ENCODE measurements around the gene TOX2.

The TOX2 gene

GRCh38 chr20:44068316-44069201, 153.9 kb downstream of the TOX2 start:
- no peak for DNase-seq

GRCh38 chr20:44069203-44070011, 154.8 kb downstream of the TOX2 start:
- DNase-seq = no peak

GRCh38 chr20:44070139-44070900, 155.7 kb downstream of the TOX2 start:
- DNase-seq = no peak

- DNase-seq = no peak
Observed at GRCh38 chr20:44071057-44071456, 156.4 kb downstream of the TOX2 start.

GRCh38 chr20:44071526-44072111, 157.0 kb downstream of the TOX2 start:
- DNase-seq = no peak

GRCh38 chr20:44072384-44072783, 157.7 kb downstream of the TOX2 start:
- no peak for DNase-seq

GRCh38 chr20:44073011-44073674, 158.5 kb downstream of the TOX2 start:
- DNase-seq = no peak

GRCh38 chr20:44073675-44074071, 159.0 kb downstream of the TOX2 start:
- no peak for DNase-seq

GRCh38 chr20:44074252-44075151, 159.8 kb downstream of the TOX2 start:
- no peak for DNase-seq

- DNase-seq = no peak
Observed at GRCh38 chr20:44075191-44075949, 160.7 kb downstream of the TOX2 start.

- DNase-seq = no peak
Observed at GRCh38 chr20:44075950-44076232, 161.2 kb downstream of the TOX2 start.

- no peak for DNase-seq
Observed at GRCh38 chr20:44079291-44079690, 164.6 kb downstream of the TOX2 start.

GRCh38 chr20:44080064-44080463, 165.4 kb downstream of the TOX2 start:
- DNase-seq = no peak

GRCh38 chr20:44080646-44081267, 166.1 kb downstream of the TOX2 start:
- no peak for DNase-seq

- DNase-seq = no peak
Observed at GRCh38 chr20:44081476-44081875, 166.8 kb downstream of the TOX2 start.

- DNase-seq = no peak
Observed at GRCh38 chr20:44081888-44082287, 167.2 kb downstream of the TOX2 start.

GRCh38 chr20:44083220-44083933, 168.7 kb downstream of the TOX2 start:
- peak; percentile 41 for DNase-seq

- no peak for DNase-seq
Observed at GRCh38 chr20:44084439-44084838, 169.8 kb downstream of the TOX2 start.

GRCh38 chr20:44084891-44085290, 170.2 kb downstream of the TOX2 start:
- no peak for DNase-seq
